Activated T-cell treated with anti-CD3 and anti-CD28 coated beads, Interleukin-2, amount 50 U/mL, for 4 hours (primary cell): ENCODE data around the gene FBXL7. TPM values are rescaled to one million over a fixed set of nuclear protein-coding genes. Genes with fewer than 3 reads are reported as not detected.

Source experiments
- ATAC-seq, 2 donors: fragments of 200-7000 bp; cut with Tn5 transposase; one replicate each; pipeline ENCODE4 v1.10.0; 2021
- DNase-seq: peaks from one replicate; pipeline ENCODE4 v3.0.0-alpha.2; 2020
- H3K27me3 Mint-ChIP-seq: one replicate; pipeline ENCODE4 v1.8.0; 2021; ENCODE audit warnings: low read depth, mixed read lengths
- H3K36me3 Mint-ChIP-seq: one replicate; pipeline ENCODE4 v1.8.0; 2022; ENCODE audit warnings: mixed read lengths; ENCODE audit not compliant: insufficient read depth
- H3K4me1 Mint-ChIP-seq: one replicate; pipeline ENCODE4 v1.8.0; 2021; ENCODE audit warnings: low read depth, mixed read lengths
- H3K4me3 Mint-ChIP-seq: one replicate; pipeline ENCODE4 v1.8.0; 2021; ENCODE audit warnings: mild to moderate bottlenecking, moderate library complexity, mixed read lengths
- H3K9me3 Mint-ChIP-seq: one replicate; pipeline ENCODE4 v1.8.0; 2021; ENCODE audit warnings: mixed read lengths
- total RNA-seq, 3 donors: library from RNA; stranded (reverse); gene quantifications; one replicate each; pipeline ENCODE4 v1.2.1, GENCODE V29; 2021

Gene FBXL7
- total RNA-seq, 3 donors from 2014 or later, result not detected

DNA sequence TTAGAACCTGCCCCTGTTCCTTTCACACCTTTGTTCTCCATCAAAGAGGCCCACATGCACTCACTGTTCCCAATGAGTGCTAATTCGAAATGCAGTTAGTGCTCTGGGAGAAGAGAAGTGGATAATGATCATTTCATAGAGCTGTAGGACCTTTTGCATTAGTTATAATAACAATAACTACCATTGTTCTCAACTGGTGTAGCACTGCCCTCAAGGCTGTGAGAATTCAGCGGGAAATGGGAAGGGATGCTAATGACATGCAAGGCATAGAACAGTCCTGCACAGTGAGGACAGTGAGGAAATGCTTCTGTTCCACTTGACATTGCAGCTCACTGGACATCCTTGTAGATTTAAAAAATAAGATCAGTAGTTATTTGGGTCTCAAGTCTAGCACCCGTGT, 187.4 kb downstream of the FBXL7 start:
- DNase-seq (no peak), ATAC-seq (no peak)
- Mint-ChIP-seq H3K27me3 (no peaks in the 10 kb centered on the region), H3K4me3 (no peak overlapping the region), H3K36me3 (no peaks in the 10 kb centered on the region), H3K9me3 (peaks cover 2% of the 10 kb centered on the region), H3K4me1 (no peaks in the 10 kb centered on the region)

DNA sequence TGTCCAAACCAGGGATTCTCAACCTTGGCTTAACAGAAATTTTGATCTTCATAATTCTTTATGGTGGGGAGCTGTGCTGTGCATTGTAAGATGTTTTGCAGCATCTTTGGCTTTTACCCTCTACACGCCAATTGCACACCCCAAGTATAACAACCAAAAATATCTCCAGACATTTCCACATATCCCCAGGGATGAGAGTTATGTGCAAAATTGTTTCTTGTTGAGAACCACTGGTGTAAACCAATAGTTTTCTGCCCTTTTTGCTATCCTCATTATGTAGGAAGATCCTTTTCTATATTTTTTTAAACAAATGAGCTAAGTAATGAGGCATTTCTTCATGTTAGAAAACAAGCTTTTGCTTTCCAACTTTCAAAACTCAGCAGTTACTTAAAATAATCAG, 189.9 kb downstream of the FBXL7 start:
- no peaks in the 10 kb centered on the region for H3K36me3 Mint-ChIP-seq
- ATAC-seq (no peak), DNase-seq (no peak)
- H3K9me3 Mint-ChIP-seq, result peaks cover 4% of the 10 kb centered on the region
- no peaks in the 10 kb centered on the region for H3K27me3 Mint-ChIP-seq
- no peak overlapping the region for H3K4me3 Mint-ChIP-seq
- H3K4me1 Mint-ChIP-seq, result no peaks in the 10 kb centered on the region

DNA sequence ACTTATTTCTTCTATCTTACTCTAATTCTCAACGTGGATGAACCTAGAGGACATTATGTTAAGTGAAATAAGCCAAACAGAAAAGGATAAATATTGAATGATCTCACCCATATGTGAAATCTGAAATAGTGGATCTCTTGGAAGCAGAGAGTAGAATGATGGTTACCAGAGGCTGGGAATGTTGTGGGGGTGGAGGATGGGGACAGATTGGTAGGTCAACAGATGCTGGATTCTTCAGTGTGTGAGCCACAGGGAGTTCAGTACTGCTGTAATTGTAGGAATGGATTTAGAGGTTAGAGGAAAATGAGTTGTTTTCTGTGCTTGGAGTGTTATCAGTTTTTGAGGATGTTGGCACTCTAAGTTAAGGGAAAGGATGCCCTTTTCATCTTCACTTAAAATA, 190.6 kb downstream of the FBXL7 start:
- Mint-ChIP-seq H3K36me3 (no peaks in the 10 kb centered on the region), H3K4me3 (no peak overlapping the region), H3K27me3 (no peaks in the 10 kb centered on the region), H3K4me1 (no peaks in the 10 kb centered on the region), H3K9me3 (peaks cover 4% of the 10 kb centered on the region)
- ATAC-seq, result no peak
- no peak for DNase-seq

DNA sequence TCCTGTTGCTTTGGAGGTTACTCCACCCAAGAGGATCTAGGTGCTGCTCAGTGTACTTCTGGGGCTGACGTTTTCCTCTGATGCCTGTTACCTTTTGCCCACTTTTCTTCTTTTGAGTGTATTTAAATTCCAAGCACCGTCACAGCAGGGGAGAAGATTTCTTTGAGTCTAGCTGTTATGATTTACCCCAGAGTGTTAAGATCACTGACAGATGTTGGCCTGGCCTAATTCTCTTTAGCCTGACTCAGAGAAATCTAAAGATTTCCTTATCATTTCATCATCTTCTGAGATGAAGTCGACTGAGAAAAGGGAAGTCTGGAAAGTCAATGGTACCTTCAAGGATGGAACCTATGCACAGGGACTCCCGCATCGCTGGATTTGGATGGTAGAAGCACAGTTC, 191.5 kb downstream of the FBXL7 start:
- H3K4me1 Mint-ChIP-seq, result no peaks in the 10 kb centered on the region

DNA sequence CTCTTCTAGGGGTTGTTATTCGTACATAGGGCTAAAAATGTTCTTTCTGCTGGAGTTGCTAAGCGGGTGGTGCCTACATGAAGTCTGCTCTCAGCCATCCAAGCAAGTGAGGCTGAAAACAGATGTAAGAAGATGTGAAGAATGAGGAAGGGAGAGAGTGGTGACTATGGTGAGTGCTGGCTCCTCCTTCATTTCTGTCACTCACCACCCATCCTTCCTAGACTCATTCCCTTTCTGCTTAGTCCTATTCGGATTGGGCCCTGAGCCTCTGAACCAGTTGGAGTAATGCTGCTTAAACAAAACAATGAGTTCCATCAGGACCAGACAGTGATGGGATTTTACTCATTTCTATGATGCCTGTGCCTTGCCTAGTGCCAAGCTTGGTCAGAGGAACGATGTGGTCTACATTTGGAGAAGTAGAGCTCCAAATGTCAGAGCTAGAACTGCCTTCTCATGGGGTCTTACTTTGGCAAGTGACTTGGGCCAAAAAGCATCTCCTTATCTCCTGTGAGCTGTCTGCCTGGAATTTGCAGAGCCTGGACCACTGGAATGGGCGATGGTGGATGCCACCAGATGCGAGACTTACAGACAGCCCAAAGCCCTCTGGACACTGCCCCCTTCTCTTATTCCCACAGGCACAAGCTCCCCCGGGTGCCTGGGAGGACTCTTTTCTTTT, 192.9 kb downstream of the FBXL7 start:
- H3K4me3 Mint-ChIP-seq, result no peak overlapping the region
- ATAC-seq (no peak), DNase-seq (no peak)
- no peaks in the 10 kb centered on the region for H3K27me3 Mint-ChIP-seq
- H3K9me3 Mint-ChIP-seq, result peaks cover 4% of the 10 kb centered on the region
- H3K36me3 Mint-ChIP-seq, result no peaks in the 10 kb centered on the region
- H3K4me1 Mint-ChIP-seq, result no peaks in the 10 kb centered on the region

More for the DNA sequence above, 191.5 kb downstream of the FBXL7 start:
- DNase-seq (no peak), ATAC-seq (no peak)
- Mint-ChIP-seq H3K9me3 (peaks cover 4% of the 10 kb centered on the region), H3K27me3 (no peaks in the 10 kb centered on the region), H3K36me3 (no peaks in the 10 kb centered on the region), H3K4me3 (no peak overlapping the region)

DNA sequence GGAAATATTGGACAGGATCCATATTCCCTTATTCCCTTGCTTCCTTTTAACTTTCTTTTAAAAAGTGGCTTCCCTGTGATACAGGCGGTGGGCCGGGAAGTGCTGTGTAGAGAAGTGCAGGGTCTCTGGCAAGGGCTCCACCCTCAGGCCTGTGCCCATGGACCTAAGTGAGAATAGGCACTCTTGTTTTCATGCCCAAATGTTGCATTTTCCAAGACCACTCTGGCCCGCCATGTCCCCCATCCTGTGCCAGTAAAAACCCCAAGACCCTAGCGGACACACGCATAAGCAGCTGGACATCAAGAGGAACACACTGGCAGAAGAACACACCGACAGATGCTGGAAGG, 193.4 kb downstream of the FBXL7 start:
- Mint-ChIP-seq H3K27me3 (no peaks in the 10 kb centered on the region), H3K4me3 (no peak overlapping the region), H3K36me3 (no peaks in the 10 kb centered on the region), H3K9me3 (peaks cover 4% of the 10 kb centered on the region), H3K4me1 (no peaks in the 10 kb centered on the region)
- DNase-seq (no peak), ATAC-seq (no peak)

DNA sequence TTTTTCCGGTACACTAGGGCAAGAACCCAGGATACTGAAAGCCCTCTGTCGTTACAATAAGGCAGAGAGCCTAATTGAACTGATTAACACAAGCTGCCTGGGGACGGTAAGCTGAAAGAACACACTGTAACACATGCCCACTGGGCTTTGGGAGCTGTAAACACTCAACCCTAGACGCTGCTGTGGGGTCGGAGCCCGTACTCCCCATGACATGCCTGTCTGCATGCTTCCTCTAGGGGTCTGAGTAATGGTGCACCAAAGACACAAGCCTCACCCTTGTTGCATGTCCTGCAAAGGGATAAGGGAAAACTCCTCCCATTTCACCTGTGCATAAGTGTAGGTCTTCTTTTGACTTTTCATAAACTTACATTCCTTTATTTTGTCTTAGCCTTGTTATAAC, 194.0 kb downstream of the FBXL7 start:
- Mint-ChIP-seq H3K36me3 (no peaks in the 10 kb centered on the region), H3K4me1 (no peaks in the 10 kb centered on the region), H3K4me3 (no peak overlapping the region), H3K27me3 (no peaks in the 10 kb centered on the region), H3K9me3 (peaks cover 4% of the 10 kb centered on the region)
- ATAC-seq (no peak), DNase-seq (no peak)

DNA sequence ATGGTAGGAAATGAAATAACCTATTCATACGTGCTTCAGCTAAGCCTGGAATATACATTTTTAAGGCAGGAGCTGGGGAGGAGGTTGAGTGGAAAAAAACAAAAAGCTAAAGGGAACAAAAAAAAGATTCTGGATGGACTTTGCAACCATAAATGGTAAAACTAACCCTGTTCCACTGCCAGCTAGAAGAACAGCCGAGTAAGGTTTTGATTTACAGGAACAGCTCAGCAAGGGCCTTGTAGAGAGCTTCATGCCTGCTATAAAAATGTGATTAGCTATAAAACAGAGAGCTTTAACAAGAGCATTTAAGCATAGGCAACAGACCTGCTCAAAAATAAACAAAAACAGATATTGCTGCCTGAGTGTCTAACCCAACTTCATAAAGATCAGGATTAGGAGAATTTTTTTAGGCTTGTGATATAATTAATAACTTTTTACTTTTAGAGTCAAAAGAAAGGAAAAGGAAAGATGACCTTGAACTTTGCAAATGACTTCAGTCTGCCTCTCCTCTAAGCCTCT, 194.8 kb downstream of the FBXL7 start:
- Mint-ChIP-seq H3K27me3 (no peaks in the 10 kb centered on the region), H3K4me3 (no peak overlapping the region)
- no peak for ATAC-seq

DNA sequence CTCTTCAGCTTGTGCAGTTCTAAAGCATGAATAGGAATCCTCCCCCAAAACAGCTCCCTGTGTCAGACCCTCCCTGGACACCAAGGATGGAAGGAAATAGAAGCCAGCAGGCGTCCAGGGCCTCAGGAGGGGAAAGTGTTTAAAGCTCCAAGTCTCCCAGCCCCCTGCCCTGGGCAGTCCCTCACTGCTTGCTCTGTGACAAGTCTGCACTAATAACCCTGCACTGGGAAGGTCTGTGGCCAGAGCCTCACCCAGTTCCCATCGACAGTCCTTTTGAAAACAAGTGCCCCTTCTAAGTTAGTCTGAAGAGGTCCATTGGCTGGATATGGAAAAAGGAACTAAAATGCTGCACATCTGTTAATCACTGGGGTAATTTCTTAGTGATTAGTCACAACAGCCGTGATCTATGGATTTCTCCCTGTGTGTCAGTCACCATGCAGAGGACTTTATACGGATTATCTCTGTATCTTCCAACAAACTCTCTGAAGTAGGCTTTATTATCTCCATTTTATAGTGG, 195.3 kb downstream of the FBXL7 start:
- no peak overlapping the region for H3K4me3 Mint-ChIP-seq
- no peaks in the 10 kb centered on the region for H3K36me3 Mint-ChIP-seq
- H3K4me1 Mint-ChIP-seq, result no peaks in the 10 kb centered on the region
- peaks cover 4% of the 10 kb centered on the region for H3K9me3 Mint-ChIP-seq
- DNase-seq, result no peak
- H3K27me3 Mint-ChIP-seq, result no peaks in the 10 kb centered on the region
- ATAC-seq, result no peak

More for the DNA sequence above, 194.8 kb downstream of the FBXL7 start:
- no peak for DNase-seq
- H3K4me1 Mint-ChIP-seq, result no peaks in the 10 kb centered on the region
- H3K36me3 Mint-ChIP-seq, result no peaks in the 10 kb centered on the region
- H3K9me3 Mint-ChIP-seq, result peaks cover 4% of the 10 kb centered on the region

DNA sequence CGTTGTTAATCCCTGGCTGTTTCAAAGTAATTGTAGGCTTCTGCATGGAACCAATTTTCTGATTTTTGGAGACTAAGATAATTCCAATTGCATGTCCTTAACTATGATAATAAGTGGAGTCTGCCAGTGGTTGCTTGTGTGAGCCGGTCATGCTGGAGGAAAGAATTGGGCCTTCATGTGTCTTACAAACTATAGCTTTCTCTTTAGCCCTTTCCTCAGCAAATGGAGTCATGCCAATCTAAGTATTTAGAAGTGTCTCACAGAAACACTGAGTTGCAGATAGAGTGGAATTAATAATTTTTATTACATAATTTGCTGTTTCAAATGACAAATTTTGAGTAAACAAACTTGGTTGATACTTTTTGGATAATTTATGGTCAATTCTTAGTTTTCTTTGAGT, 200.4 kb downstream of the FBXL7 start:
- H3K27me3 Mint-ChIP-seq, result no peaks in the 10 kb centered on the region
- ATAC-seq, result no peak
- no peaks in the 10 kb centered on the region for H3K4me1 Mint-ChIP-seq
- no peak for DNase-seq
- no peaks in the 10 kb centered on the region for H3K36me3 Mint-ChIP-seq
- H3K9me3 Mint-ChIP-seq, result no peaks in the 10 kb centered on the region
- no peak overlapping the region for H3K4me3 Mint-ChIP-seq

DNA sequence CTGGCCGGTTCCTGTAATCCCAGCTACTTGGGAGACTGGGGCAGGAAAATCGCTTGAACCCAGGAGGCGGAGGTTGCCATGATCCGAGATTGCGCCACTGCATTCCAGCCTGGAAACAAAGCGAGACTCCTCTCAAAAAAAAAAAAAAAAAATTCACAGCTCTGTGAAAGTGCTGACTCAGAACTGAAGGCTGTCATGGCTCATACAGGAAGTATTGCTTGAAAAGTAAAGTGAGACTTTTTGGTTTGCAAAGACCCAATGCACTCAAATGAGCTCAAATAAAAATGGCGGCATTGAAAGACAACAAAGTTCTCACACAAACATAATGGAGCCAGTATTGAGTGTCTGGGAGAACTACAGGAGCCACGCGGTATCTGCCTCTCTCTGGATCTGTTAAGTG, 202.1 kb downstream of the FBXL7 start:
- H3K36me3 Mint-ChIP-seq, result no peaks in the 10 kb centered on the region
- H3K9me3 Mint-ChIP-seq, result no peaks in the 10 kb centered on the region
- H3K27me3 Mint-ChIP-seq, result no peaks in the 10 kb centered on the region
- ATAC-seq, result no peak
- H3K4me3 Mint-ChIP-seq, result no peak overlapping the region
- no peaks in the 10 kb centered on the region for H3K4me1 Mint-ChIP-seq
- DNase-seq, result no peak

DNA sequence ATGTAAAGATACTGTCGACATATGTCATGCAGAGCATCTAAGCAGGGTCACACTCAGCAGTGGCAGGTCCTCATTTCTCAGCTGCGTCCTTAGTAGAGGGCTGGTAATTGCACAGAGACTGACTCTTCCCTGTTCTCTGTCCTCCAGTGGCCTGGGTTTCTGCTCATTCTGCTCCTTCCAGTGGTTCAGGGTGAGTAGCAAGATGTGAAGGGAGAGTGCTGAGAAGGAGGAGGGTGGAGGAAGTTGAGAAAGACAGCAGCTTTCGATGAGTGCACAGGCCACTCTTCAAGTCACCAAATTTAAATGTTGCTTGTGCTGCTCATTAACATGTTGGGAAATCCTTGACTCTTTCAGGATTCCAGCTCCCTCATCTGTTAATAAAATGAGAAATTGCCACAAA, 203.9 kb downstream of the FBXL7 start:
- H3K4me1 Mint-ChIP-seq, result no peaks in the 10 kb centered on the region
- H3K27me3 Mint-ChIP-seq, result no peaks in the 10 kb centered on the region
- ATAC-seq, result no peak
- H3K36me3 Mint-ChIP-seq, result no peaks in the 10 kb centered on the region
- H3K9me3 Mint-ChIP-seq, result no peaks in the 10 kb centered on the region
- DNase-seq, result no peak
- H3K4me3 Mint-ChIP-seq, result no peak overlapping the region

DNA sequence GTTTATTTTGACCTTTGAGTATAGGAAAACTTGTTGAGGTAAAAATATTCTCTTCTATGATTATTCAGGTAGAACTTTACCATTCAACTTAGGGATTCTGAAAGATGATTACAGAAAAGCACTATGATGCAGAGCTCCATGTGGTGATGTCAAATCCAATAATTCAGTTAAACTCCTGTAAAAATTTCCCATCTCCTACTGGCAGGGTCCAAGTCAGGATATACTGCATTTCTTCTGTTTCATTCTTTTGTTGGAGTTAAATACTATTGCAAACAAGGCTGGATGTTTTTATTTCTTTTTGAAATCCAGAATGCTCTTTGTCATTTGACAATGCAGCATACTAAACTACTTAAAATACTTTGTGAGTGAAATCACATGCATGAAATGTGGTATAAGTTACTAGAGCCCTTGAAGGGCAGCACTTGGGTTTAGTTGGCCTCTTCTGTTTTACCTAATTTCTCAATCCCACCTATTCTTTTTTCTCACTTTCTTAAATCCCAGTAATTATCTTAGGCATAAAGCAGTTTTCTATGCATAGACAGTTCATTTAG, 204.5 kb downstream of the FBXL7 start:
- ATAC-seq, result no peak
- H3K9me3 Mint-ChIP-seq, result no peaks in the 10 kb centered on the region
- no peaks in the 10 kb centered on the region for H3K36me3 Mint-ChIP-seq

DNA sequence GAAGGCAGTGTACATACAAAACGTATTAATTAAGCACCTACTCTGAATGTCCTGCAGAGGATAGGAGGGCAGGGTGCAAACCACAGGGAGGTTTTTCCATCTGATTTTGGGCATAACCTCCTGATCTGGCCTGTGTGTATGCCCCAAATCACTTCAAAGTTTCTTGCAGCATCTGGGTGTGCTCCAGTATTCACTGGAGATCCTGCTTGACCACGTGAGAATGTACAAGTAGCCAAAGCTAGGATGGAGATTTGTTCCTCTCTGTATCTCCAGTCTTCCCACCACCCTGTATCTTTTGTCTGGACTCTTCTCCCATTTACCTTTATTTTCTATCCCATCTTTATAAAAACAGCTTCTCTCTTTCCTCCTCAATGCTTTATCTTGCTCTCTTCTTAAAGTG, 207.7 kb downstream of the FBXL7 start:
- Mint-ChIP-seq H3K27me3 (no peaks in the 10 kb centered on the region), H3K9me3 (no peaks in the 10 kb centered on the region), H3K36me3 (no peaks in the 10 kb centered on the region), H3K4me3 (no peak overlapping the region), H3K4me1 (no peaks in the 10 kb centered on the region)
- DNase-seq (no peak), ATAC-seq (no peak)

More for the DNA sequence above, 204.5 kb downstream of the FBXL7 start:
- Mint-ChIP-seq H3K4me1 (no peaks in the 10 kb centered on the region), H3K4me3 (no peak overlapping the region), H3K27me3 (no peaks in the 10 kb centered on the region)
- DNase-seq, result no peak

DNA sequence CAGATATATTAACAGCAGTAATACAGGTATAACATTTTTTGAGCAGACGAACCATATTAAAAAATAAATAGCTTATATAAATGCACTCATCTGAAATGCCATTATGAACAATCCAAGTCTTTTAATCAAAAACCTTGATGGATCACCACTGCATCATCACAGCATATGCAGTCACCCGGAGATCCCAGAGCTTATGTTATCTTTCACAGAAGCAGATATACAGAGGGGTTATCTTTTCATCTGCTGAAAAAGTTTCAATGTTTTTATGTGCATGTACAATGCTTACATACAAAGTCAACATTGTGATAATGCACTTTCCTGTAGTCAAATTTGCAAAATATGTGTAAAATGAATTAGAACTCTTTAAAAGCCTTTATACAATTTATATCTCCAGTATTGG, 211.9 kb downstream of the FBXL7 start:
- Mint-ChIP-seq H3K9me3 (no peaks in the 10 kb centered on the region), H3K27me3 (no peaks in the 10 kb centered on the region), H3K36me3 (no peaks in the 10 kb centered on the region), H3K4me1 (no peaks in the 10 kb centered on the region), H3K4me3 (no peak overlapping the region)
- ATAC-seq, result no peak
- DNase-seq, result no peak
